NCI-H2107 treated with DMSO at 0.1 percent for 48 hours (cell line): ENCODE results near the gene RPL7L1.
"Not testable (repeated sequence)": the region's sequence is repeated elsewhere in the genome, so short reads cannot be mapped to it uniquely, and the experiment has no call there.

ENCODE experiments used
- DNase-seq: peaks from one replicate; lab custom pipeline; 2025; ENCODE audit not compliant: unreplicated experiment; lab: John Stamatoyannopoulos, UW

The RPL7L1 gene

GRCh38 chr6:42890311-42891198 lies 11.1 kb downstream of the RPL7L1 start:
- peak; percentile 70 for DNase-seq

DNA sequence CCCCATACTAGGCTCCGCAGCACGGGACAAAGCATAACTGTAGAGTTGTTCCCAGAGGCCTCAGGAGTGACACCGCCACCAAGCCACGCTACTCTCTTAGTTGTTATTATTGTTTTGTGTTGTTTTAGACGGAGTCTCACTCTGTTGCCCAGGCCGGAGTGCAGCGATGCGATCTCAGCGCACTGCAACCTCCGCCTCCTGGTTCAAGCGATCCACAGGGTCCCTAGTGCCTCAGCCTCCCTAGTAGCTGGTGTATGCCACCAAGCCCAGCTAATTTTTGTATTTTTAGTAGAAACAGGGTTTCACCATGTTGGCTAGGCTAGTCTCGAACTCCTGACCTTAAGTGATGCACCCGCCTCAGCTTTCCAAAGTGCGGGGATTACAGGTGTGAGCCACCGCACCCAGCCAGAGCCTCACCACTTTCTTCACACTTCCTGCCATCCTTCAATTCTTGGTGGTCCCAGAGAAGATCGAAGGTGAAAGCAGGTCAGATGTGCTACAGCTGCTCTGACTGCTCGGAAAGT lies 11.8 kb downstream of the RPL7L1 start:
- no peak for DNase-seq

GRCh38 chr6:42894041-42894828 lies 14.8 kb downstream of the RPL7L1 start:
- DNase-seq = not testable (repeated sequence)

GRCh38 chr6:42896178-42896719 lies 16.8 kb downstream of the RPL7L1 start:
- no peak for DNase-seq

DNA sequence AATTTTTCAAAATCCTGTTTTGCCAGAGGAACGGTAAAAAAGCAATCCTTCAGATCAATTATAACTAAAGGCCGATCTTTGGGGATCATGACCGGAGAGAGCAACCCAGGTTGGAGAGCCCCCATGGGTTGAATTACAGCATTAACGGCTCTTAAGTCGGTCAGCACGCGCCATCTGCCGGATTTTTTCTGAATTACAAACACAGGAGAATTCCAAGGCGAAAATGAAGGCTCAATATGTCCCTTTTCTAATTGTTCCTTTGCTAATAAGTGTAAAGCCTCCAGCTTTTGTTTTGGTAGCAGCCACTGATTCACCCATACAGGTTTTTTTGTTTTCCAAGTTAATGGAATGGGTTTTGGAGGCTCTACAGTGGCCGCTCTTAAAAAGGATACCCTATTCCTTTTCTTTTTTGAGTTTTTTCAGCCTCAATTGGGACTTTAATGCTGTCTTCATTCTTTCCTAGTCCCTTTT lies 19.5 kb downstream of the RPL7L1 start:
- DNase-seq = peak; percentile 2

DNA sequence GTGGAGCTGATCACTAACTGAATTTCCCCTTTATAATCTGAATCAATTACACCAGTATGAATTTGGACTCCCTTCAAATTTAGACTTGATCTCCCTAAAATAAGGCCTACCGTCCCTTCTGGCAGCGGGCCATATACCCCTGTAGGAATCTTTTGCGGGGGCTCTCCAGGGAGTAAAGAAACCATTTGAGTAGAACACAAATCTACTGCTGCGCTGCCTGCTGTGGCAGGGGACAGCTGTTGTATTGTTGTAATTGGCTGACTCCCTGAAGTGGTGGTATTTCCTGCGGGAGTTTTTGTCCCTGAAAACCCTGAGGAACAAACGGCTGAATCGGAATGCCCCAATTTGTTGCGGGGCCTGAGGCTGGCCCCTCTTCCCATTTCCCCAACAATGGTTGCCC lies 20.5 kb downstream of the RPL7L1 start:
- no peak for DNase-seq

- DNase-seq = peak; percentile 62
These were observed 22.1 kb downstream of the RPL7L1 start for GRCh38 chr6:42901538-42901957.

GRCh38 chr6:42902429-42903263 lies 23.2 kb downstream of the RPL7L1 start:
- not testable (repeated sequence) for DNase-seq

GRCh38 chr6:42904467-42904866 lies 25.1 kb downstream of the RPL7L1 start:
- DNase-seq = no peak

GRCh38 chr6:42907336-42907735 lies 27.9 kb downstream of the RPL7L1 start:
- no peak for DNase-seq

DNA sequence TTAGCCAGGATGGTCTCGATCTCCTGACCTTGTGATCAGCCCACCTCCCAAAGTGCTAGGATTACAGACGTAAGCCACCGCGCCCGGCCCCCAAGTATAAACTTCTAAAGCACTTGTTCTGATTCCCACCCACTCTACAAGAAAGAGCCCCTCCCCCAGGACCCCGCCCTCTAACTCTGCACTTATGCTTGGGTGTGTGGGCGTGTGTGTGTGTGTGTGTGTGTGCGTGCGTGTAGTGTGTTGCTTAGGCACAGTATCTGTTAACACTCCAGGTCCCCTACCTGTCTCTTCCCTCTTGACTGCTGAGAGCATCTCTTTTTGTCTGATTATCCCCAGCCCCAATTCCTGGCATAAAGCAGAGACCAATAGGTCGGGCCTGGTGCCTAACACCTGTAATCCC lies 30.4 kb downstream of the RPL7L1 start:
- no peak for DNase-seq

DNA sequence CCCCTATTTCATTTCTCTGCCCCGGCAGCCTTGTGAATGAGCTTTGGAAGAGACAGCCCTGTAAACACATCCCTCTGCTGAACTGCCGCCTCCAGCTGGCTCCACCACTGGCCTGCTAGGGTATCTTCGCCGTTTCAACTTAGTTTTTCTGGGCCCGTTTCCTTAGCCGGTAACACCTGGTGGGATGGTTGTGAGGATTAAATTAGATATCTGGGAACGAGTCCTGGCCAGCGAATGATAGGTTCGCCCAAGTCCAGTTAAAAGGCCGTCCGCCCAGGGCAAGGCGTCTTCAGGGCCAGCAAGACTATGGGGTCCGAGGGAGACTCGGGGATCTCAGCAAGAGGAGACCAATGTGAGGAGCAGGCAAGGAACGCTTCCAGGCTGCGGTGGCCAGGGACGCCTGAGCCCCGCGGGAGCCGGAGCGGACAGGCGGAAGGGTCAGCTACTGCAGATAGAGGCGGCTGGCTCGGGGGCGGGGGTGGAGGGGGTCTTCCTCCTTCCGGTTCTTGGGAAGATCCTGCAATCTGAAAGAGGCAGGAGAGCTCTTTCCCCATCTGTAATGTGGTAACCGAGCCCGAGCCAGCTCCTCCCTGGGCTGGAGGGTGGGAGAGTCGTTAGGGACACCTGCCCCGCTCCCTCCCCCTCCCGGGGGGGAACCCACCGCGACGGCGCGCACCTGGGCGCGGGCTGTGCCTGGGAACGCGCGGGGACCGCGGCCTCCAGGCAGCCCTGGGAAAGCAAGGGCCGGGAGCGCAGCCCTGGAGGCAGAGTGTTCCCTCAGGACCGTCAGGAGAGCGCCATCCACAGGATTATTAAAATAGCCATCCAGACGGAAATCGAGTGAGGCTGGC lies 32.0 kb downstream of the RPL7L1 start:
- no peak for DNase-seq

DNA sequence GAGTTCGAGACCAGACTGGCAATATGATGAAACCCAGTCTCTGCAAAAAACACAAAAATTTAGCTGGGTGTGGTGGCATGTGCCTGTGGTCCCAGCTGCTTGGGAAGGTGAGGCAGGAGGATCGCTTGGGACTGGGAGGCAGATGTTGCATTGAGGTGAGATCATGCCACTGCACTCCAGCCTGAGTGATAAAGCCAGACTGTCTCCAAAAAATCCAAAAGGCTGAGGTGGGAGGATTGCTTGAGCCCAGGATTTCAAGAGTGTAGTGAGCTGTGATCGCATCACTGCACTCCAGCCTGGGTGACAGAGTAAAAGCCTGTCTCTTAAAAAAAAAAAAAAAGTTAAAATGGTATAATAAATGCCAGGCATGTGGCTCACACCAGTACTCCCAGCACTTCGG lies 35.1 kb downstream of the RPL7L1 start:
- DNase-seq = no peak

DNA sequence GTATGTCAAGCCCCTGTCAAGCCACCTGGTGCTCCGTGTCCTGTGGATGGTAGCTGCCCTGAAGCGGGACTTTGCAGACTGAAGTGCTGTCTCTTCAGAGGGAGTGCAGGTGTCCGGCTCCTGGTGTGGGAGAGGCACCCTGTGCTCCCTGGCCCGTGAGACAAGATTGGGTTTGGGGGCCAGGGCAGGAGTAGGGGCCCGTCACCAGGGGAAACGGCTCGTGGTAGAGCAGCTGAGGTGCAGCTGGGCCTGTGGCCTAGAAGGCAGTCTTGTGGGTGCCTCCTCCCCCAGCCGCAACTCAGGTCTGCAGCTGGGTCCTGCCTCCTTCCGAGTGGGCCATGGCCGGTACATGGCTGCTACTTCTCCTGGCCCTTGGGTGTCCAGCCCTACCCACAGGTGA lies 36.3 kb downstream of the RPL7L1 start, which contains the start of gene PTCRA:
Gene PTCRA, plus strand, starts transcription at position 322 of the 400 bp plus-strand sequence. Its CDS starts 17 bp downstream, at position 339.
- no peak for DNase-seq

GRCh38 chr6:42916288-42916687 lies 36.9 kb downstream of the RPL7L1 start:
- no peak for DNase-seq

DNA sequence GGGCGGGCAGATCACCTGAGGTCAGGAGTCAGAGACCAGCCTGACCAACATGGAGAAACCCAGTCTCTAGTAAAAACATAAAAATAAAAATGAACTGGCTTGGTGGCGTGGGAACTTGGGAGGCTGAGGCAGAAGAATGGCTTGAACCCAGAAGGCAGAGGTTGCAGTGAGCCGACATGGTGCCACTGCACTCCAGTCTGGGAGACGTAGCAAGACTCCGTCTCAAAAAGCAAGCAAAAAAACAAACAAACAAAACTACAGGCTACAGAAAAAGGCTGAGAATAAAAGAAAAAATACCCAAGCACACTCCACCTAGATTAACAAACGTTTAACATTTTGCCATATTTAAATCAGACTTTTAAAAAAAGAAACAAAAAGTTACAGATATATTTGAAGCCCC lies 42.4 kb downstream of the RPL7L1 start:
- DNase-seq = no peak

- no peak for DNase-seq
These were observed 44.2 kb downstream of the RPL7L1 start for GRCh38 chr6:42923666-42924065.

DNA sequence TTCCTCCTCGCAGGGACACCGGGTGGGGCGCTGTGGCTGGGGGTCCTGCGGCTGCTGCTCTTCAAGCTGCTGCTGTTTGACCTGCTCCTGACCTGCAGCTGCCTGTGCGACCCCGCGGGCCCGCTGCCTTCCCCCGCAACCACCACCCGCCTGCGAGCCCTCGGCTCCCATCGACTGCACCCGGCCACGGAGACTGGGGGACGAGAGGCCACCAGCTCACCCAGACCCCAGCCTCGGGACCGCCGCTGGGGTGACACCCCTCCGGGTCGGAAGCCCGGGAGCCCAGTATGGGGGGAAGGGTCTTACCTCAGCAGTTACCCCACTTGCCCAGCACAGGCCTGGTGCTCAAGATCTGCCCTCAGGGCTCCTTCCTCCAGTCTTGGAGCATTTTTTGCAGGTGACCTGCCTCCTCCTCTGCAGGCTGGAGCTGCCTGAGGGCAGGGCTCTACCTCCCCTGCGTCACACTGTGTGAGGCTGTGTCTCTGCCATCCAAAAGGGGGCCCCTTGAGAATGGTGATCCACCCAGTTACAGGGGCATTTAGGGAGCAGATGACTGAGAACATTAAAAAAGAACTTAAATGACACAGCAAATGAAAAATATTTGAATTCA lies 45.9 kb downstream of the RPL7L1 start:
- DNase-seq = no peak
